ENCODE data around the gene PTPN2.

- TF ChIP-seq CTCF (IDR thresholded peaks at IDR 0.05) (no peak), POLR2A (IDR thresholded peaks at IDR 0.05) (no peak)
These were observed 709 bp downstream of the PTPN2 start for GRCh38 chr18:12883372-12883683.

Measured in uterus (tissue), 2 donors.